ENCODE results near the gene TRIM67.

TRIM67 gene

GRCh38 chr1:231187571-231187970, 25.7 kb downstream of the TRIM67 start:
- FAIRE-seq (no peak), DNase-seq (ENCODE audit: insufficient read length) (no peak)
- TF ChIP-seq POLR2AphosphoS5 (IDR thresholded peaks at IDR 0.05; ENCODE audit: low read depth, low read length), result no peak
- no peak for TF ChIP-seq TAF1 (IDR thresholded peaks at IDR 0.05; ENCODE audit: borderline replicate concordance, low read depth, low read length)

- TF ChIP-seq POLR2AphosphoS5 (IDR thresholded peaks at IDR 0.05; ENCODE audit: low read depth, low read length) (no peak), POLR2A (IDR thresholded peaks at IDR 0.05; ENCODE audit: low read depth, low read length) (no peak), TAF1 (IDR thresholded peaks at IDR 0.05; ENCODE audit: borderline replicate concordance, low read depth, low read length) (no peak)
- DNase-seq (ENCODE audit: insufficient read length) (no peak), FAIRE-seq (no peak)
Measured at GRCh38 chr1:231188072-231188471, 26.2 kb downstream of the TRIM67 start.

DNA sequence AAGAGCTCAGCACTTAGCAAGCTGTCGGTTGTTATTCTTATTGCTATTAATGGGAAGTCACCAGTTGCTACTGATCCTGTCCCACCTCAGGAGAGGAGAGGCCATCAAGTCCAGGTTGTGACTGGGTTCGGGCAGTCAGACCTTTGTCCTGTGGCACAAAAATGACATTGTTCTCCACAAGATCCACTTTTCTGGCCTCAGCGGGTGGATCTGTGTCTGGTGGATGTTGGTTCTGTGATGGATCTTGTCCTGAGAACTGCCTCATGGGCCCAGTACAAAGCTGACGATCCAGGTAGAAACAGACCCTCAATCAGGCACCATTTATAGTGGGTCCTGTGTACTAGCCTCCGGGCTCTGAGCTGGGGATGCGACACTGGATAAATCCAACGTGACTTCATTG, 26.9 kb downstream of the TRIM67 start:
- no peak for DNase-seq (ENCODE audit: insufficient read length)
- TF ChIP-seq POLR2A (IDR thresholded peaks at IDR 0.05; ENCODE audit: low read depth, low read length), result no peak
- TF ChIP-seq POLR2AphosphoS5 (IDR thresholded peaks at IDR 0.05; ENCODE audit: low read depth, low read length), result no peak
- no peak for TF ChIP-seq TAF1 (IDR thresholded peaks at IDR 0.05; ENCODE audit: borderline replicate concordance, low read depth, low read length)
- no peak for FAIRE-seq

GRCh38 chr1:231189683-231190270, 27.9 kb downstream of the TRIM67 start:
- DNase-seq (ENCODE audit: insufficient read length) (no peak), FAIRE-seq (no peak)
- TF ChIP-seq POLR2A (IDR thresholded peaks at IDR 0.05; ENCODE audit: low read depth, low read length), result no peak
- TF ChIP-seq POLR2AphosphoS5 (IDR thresholded peaks at IDR 0.05; ENCODE audit: low read depth, low read length), result no peak
- TF ChIP-seq TAF1 (IDR thresholded peaks at IDR 0.05; ENCODE audit: borderline replicate concordance, low read depth, low read length), result no peak

DNA sequence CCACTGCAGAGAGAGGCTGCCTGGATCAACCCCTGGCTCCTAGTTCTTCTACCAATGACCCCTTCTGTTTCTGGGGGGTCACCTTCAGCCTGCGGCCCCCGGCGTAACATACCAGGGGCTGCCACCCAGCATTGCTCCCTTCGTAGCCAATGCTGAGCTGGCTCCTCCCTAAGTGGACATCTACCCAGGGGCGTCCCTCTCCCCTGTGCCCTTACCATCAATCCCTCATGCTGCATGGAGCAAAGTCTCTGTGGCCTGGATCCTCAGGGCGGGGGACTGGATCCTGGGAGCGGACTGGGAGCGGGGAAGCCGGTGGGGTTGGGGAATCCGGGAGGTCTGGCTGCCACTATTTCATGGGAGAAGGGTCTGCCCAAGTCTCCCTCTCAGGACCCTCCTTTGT, 28.6 kb downstream of the TRIM67 start:
- DNase-seq (ENCODE audit: insufficient read length), result no peak
- no peak for FAIRE-seq
- TF ChIP-seq TAF1 (IDR thresholded peaks at IDR 0.05; ENCODE audit: borderline replicate concordance, low read depth, low read length), result no peak
- no peak for TF ChIP-seq POLR2A (IDR thresholded peaks at IDR 0.05; ENCODE audit: low read depth, low read length)
- TF ChIP-seq POLR2AphosphoS5 (IDR thresholded peaks at IDR 0.05; ENCODE audit: low read depth, low read length), result no peak

DNA sequence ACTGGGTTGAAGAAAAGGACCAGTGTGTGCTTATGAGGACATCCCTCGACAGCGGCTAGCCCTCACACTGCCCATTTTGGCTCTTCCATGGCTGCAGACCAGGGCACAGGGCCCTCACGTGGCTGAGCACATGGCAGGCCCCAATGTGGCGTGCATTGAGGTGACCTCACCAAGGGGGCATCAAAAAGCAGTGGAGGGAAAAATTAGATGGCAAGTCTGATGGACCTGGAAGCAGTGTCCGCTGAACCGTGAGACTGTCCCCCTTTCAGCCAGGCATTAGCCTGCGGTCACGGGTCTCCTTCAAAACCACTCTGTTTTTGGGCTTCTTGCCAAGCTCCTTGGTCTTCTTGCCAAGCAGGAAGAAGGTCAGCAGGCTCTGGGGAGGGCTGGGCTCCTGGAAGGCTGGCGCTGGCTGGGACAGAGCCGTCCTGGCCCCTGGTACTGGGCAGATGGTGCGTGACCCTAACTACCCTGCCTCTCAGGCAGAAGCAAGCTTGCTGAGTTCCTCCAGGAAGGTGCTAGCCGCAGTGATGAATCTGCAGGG, 30.8 kb downstream of the TRIM67 start:
- no peak for FAIRE-seq
- TF ChIP-seq POLR2A (IDR thresholded peaks at IDR 0.05; ENCODE audit: low read depth, low read length) (no peak), TAF1 (IDR thresholded peaks at IDR 0.05; ENCODE audit: borderline replicate concordance, low read depth, low read length) (no peak), POLR2AphosphoS5 (IDR thresholded peaks at IDR 0.05; ENCODE audit: low read depth, low read length) (no peak)
- no peak for DNase-seq (ENCODE audit: insufficient read length)

GRCh38 chr1:231193710-231194340, 32.0 kb downstream of the TRIM67 start:
- DNase-seq (ENCODE audit: insufficient read length) (no peak), FAIRE-seq (no peak)
- TF ChIP-seq POLR2AphosphoS5 (IDR thresholded peaks at IDR 0.05; ENCODE audit: low read depth, low read length) (no peak), TAF1 (IDR thresholded peaks at IDR 0.05; ENCODE audit: borderline replicate concordance, low read depth, low read length) (no peak), POLR2A (IDR thresholded peaks at IDR 0.05; ENCODE audit: low read depth, low read length) (no peak)

DNA sequence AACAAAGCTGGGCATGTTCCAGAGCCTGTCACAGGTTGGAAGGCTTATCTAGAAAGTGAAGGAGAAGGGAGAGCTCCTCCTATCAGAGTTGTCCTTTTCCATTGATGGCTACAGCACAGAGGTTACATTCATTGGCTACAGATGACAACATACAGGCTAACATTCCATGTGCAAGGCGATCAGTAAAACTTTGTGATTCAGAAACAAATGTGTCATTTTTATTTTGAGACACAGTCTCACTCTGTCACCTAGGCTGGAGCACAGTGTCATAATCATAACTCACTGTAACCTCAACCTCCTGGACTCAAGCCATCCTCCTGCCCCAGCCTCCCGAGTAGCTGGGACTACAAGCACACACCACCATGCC, 32.6 kb downstream of the TRIM67 start:
- TF ChIP-seq POLR2AphosphoS5 (IDR thresholded peaks at IDR 0.05; ENCODE audit: low read depth, low read length), result no peak
- DNase-seq (ENCODE audit: insufficient read length) (no peak), FAIRE-seq (no peak)

GRCh38 chr1:231194843-231195516, 33.1 kb downstream of the TRIM67 start:
- no peak for FAIRE-seq
- no peak for TF ChIP-seq TAF1 (IDR thresholded peaks at IDR 0.05; ENCODE audit: borderline replicate concordance, low read depth, low read length)
- TF ChIP-seq POLR2AphosphoS5 (IDR thresholded peaks at IDR 0.05; ENCODE audit: low read depth, low read length), result no peak
- no peak for TF ChIP-seq POLR2A (IDR thresholded peaks at IDR 0.05; ENCODE audit: low read depth, low read length)
- DNase-seq (ENCODE audit: insufficient read length), result no peak

DNA sequence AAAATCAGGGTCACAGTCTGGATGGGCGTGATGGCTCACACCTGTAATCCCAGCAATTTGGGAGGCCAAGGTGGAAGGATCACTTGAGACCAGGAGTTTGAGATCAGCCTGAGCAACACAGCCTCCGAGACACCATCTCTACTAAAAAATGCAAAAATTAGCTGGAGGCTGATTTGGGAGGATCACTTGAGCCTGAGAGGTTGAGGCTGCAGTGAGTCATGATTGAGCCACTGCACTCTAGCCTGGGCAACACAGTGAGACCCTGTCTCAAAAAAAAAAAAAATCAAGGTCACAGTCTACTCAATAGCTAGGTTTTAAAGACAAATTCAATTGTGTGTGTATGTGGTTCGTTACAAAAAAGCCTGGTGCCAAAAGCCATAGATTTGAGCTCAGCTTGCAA, 34.4 kb downstream of the TRIM67 start:
- TF ChIP-seq POLR2AphosphoS5 (IDR thresholded peaks at IDR 0.05; ENCODE audit: low read depth, low read length), result no peak
- FAIRE-seq (no peak), DNase-seq (ENCODE audit: insufficient read length) (no peak)

DNA sequence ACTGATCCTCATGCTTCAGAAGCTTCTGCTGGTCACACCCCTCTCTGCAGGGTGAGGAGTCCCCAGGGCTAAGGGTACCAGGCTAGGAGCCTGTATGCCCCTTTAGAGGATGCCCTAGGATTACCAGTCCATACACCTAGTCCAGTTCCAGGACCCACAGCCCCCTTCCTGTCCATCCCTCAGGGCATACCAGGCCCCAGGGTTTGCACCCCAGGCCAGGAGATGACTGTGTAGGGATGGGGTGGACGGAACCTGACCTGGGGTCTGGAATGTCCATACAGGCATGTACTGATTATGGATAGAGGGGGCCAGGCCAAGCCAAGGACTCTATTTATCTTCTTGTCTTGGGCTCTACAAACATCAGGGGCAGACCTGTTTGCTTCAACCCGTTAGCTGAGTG, 34.9 kb downstream of the TRIM67 start:
- no peak for FAIRE-seq
- TF ChIP-seq TAF1 (IDR thresholded peaks at IDR 0.05; ENCODE audit: borderline replicate concordance, low read depth, low read length) (no peak), POLR2A (IDR thresholded peaks at IDR 0.05; ENCODE audit: low read depth, low read length) (no peak), POLR2AphosphoS5 (IDR thresholded peaks at IDR 0.05; ENCODE audit: low read depth, low read length) (no peak)
- DNase-seq (ENCODE audit: insufficient read length), result no peak

DNA sequence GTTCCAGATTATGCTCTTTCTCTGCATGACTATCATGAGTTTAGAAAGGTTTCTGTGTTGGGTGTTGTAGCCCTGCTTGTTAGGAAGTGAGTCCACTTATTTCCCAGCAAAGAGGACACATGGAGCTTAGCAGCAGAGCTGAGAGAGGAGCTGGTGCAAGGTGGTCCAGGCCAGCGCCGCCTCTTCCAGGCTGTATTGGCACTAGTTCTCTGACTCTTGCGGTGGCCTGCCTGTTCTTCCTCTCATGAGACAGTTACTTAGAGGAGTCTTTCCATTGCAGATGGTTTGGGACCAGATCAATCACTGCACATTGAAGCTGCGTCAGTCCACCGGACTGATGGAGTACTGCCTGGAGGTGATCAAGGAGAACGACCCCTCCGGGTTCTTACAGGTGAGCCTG, 38.0 kb downstream of the TRIM67 start:
- DNase-seq (ENCODE audit: insufficient read length) (no peak), FAIRE-seq (no peak)
- TF ChIP-seq POLR2AphosphoS5 (IDR thresholded peaks at IDR 0.05; ENCODE audit: low read depth, low read length), result no peak
- TF ChIP-seq POLR2A (IDR thresholded peaks at IDR 0.05; ENCODE audit: low read depth, low read length), result no peak
- no peak for TF ChIP-seq TAF1 (IDR thresholded peaks at IDR 0.05; ENCODE audit: borderline replicate concordance, low read depth, low read length)
